ENCODE measurements around the gene ITGAV.

DNA sequence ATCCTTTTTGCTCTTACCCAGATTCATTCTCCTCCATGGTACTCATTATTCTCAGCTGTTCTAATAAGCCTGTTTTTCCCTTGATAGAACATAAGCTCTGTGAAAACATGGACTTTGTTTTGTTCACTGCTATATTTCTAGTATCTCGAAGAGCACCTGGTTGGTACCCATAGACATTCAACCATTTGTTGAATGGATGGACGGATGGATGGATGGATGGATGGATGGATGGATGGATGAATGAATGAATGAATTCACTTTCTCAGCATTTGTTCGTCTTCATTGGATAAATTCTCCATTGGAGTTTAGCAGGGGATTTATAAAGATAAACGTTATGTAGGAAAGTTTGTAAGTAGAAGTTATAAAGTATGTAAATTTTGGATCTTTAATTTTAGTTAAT is 106.9 kb downstream of the ITGAV start:
- no peak for TF ChIP-seq POLR2A (IDR thresholded peaks at IDR 0.05)
- TF ChIP-seq, protein P1, sequence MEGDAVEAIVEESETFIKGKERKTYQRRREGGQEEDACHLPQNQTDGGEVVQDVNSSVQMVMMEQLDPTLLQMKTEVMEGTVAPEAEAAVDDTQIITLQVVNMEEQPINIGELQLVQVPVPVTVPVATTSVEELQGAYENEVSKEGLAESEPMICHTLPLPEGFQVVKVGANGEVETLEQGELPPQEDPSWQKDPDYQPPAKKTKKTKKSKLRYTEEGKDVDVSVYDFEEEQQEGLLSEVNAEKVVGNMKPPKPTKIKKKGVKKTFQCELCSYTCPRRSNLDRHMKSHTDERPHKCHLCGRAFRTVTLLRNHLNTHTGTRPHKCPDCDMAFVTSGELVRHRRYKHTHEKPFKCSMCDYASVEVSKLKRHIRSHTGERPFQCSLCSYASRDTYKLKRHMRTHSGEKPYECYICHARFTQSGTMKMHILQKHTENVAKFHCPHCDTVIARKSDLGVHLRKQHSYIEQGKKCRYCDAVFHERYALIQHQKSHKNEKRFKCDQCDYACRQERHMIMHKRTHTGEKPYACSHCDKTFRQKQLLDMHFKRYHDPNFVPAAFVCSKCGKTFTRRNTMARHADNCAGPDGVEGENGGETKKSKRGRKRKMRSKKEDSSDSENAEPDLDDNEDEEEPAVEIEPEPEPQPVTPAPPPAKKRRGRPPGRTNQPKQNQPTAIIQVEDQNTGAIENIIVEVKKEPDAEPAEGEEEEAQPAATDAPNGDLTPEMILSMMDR (IDR thresholded peaks at IDR 0.05), result no peak

Measured in lower leg skin (tissue), 3 donors.